SK-N-SH (cell line): ENCODE results near the gene SCRN1. TPM values are rescaled to one million over a fixed set of nuclear protein-coding genes. Genes with fewer than 3 reads are reported as not detected.

Experiments
- CTCF ChIA-PET: fragments of 300-600, 350-600 bp; formaldehyde crosslinking; extraction: SDS; loops from one replicate; lab custom pipeline; 2021; lab: Yijun Ruan, JAX
- POLR2A ChIA-PET: fragments of 350-600 bp; sonication (Branson Sonifier 250); formaldehyde crosslinking; extraction: SDS; loops from one replicate; lab custom pipeline; 2020; ENCODE audit warnings: antibody characterized with exemption, inconsistent platforms; lab: Yijun Ruan, JAX
- DNase-seq: peaks from one replicate; pipeline ENCODE4 v3.0.0; 2012
- H2AFZ ChIP-seq: fragments of 200-600 bp; sonication (generic); 2 replicates; pipeline ENCODE4 v1.8.1; 2016; ENCODE audit warnings: antibody characterized with exemption, mild to moderate bottlenecking, low read depth
- H3F3A ChIP-seq: fragments of 200-600 bp; sonication (generic); replicated peaks from 2 replicates; pipeline ENCODE3; 2016; ENCODE audit warnings: antibody characterized with exemption, mild to moderate bottlenecking; ENCODE audit not compliant: insufficient read depth
- H3K27ac ChIP-seq, 2 experiments: fragments of 200-500 bp in 1 of 2; fragments of 200-600 bp in 1 of 2; sonication (Bioruptor generic) in 1 of 2; sonication (generic), shearing (Covaris generic) in 1 of 2; 2 replicates each; pipeline versions ENCODE4 v1.5.1 to v1.6.1; 2014 to 2016; ENCODE audit warnings: low read depth in 2 of 2, inconsistent platforms in 1 of 2, low read length in 1 of 2, mild to moderate bottlenecking in 1 of 2, mixed read lengths in 1 of 2
- H3K27me3 ChIP-seq: fragments of 200-600 bp; sonication (generic), shearing (Covaris generic); 2 replicates; pipeline ENCODE4 v1.6.1; 2016; ENCODE audit warnings: mixed run types; ENCODE audit not compliant: insufficient read depth
- H3K36me3 ChIP-seq, 2 experiments: fragments of 200-500 bp in 1 of 2; fragments of 200-600 bp in 1 of 2; sonication (Bioruptor generic) in 1 of 2; sonication (generic) in 1 of 2; replicated peaks in 1 of 2; 2 replicates each; pipeline versions ENCODE3 to v1.5.1; 2014 to 2016; ENCODE audit warnings: low read length in 1 of 2, mild to moderate bottlenecking in 1 of 2; ENCODE audit not compliant: insufficient read depth in 2 of 2, control insufficient read depth in 1 of 2
- H3K4me1 ChIP-seq, 2 experiments: fragments of 200-500 bp in 1 of 2; fragments of 200-600 bp in 1 of 2; sonication (Bioruptor generic) in 1 of 2; sonication (generic), shearing (Covaris generic) in 1 of 2; 2 replicates each; pipeline versions ENCODE4 v1.5.1 to v1.6.1; 2014 to 2016; ENCODE audit warnings: low read depth in 1 of 2, low read length in 1 of 2, mixed run types in 1 of 2; ENCODE audit not compliant: insufficient read depth in 2 of 2, control insufficient read depth in 1 of 2
- H3K4me2 ChIP-seq: fragments of 200-600 bp; sonication (generic), shearing (Covaris generic); 2 replicates; pipeline ENCODE4 v1.6.1; 2017; ENCODE audit warnings: mixed run types
- H3K4me3 ChIP-seq, 2 experiments: fragments of 200-500 bp in 1 of 2; fragments of 200-600 bp in 1 of 2; sonication (Bioruptor generic) in 1 of 2; sonication (generic), shearing (Covaris generic) in 1 of 2; 2 replicates each; pipeline versions ENCODE4 v1.5.1 to v1.8.1; 2014 to 2016; ENCODE audit warnings: low read depth in 2 of 2, inconsistent platforms in 1 of 2, low read length in 1 of 2, mild to moderate bottlenecking in 1 of 2, mixed read lengths in 1 of 2, moderate library complexity in 1 of 2
- H3K79me2 ChIP-seq: fragments of 200-600 bp; sonication (generic); 2 replicates; pipeline ENCODE4 v1.8.1; 2017; ENCODE audit warnings: mild to moderate bottlenecking; ENCODE audit not compliant: insufficient read depth
- H3K9ac ChIP-seq: fragments of 200-600 bp; sonication (generic); 2 replicates; pipeline ENCODE4 v1.6.1; 2017; ENCODE audit warnings: mixed run types
- H3K9me2 ChIP-seq: fragments of 200-600 bp; sonication (generic); 2 replicates; pipeline ENCODE4 v1.6.1; 2017; ENCODE audit warnings: mixed run types
- H3K9me3 ChIP-seq: fragments of 200-600 bp; sonication (generic); 2 replicates; pipeline ENCODE4 v1.6.1; 2017; ENCODE audit warnings: mixed run types, mild to moderate bottlenecking, moderate library complexity
- H4K20me1 ChIP-seq: fragments of 200-600 bp; sonication (generic); 2 replicates; pipeline ENCODE4 v1.6.1; 2017; ENCODE audit warnings: mild to moderate bottlenecking, mixed run types; ENCODE audit not compliant: insufficient read depth
- CHD2 ChIP-seq: fragments of 150-350 bp; IDR thresholded peaks from 2 replicates; pipeline ENCODE4 v1.6.1; 2018; ENCODE audit warnings: low read length; ENCODE audit not compliant: partially characterized antibody
- ELF1 ChIP-seq: IDR thresholded peaks from 2 replicates; pipeline ENCODE4 v1.4.0; 2012
- EP300 ChIP-seq, 2 experiments: IDR thresholded peaks; 2 replicates each; pipeline versions ENCODE4 v1.4.0 to v1.6.1; 2012; ENCODE audit warnings: borderline replicate concordance in 1 of 2, low read depth in 1 of 2, low read length in 1 of 2
- EZH2phosphoT487 ChIP-seq: fragments of 200-600 bp; sonication (generic); IDR thresholded peaks from 2 replicates; pipeline ENCODE4 v1.6.1; 2017; ENCODE audit warnings: low read depth, mixed run types, mild to moderate bottlenecking, antibody characterized with exemption, moderate library complexity, borderline replicate concordance
- FOSL2 ChIP-seq: IDR thresholded peaks from 2 replicates; pipeline ENCODE4 v1.4.0; 2012; ENCODE audit warnings: low read depth, mild to moderate bottlenecking, moderate library complexity, borderline replicate concordance
- FOXJ3 ChIP-seq: sonication (generic); formaldehyde crosslinking; IDR thresholded peaks from 2 replicates; pipeline ENCODE4 v1.5.1; 2020; ENCODE audit warnings: mild to moderate bottlenecking, missing genetic modification reagents
- FOXM1 ChIP-seq: IDR thresholded peaks from 2 replicates; pipeline ENCODE4 v1.4.0; 2012; ENCODE audit warnings: low read depth, mild to moderate bottlenecking
- GABPA ChIP-seq: IDR thresholded peaks from 2 replicates; pipeline ENCODE4 v1.4.0; 2012; ENCODE audit warnings: low read depth, mild to moderate bottlenecking
- GATA2 ChIP-seq: sonication (generic); formaldehyde crosslinking; IDR thresholded peaks from 2 replicates; pipeline ENCODE4 v1.5.0; 2020; ENCODE audit warnings: mild to moderate bottlenecking, missing genetic modification reagents
- MEF2A ChIP-seq: IDR thresholded peaks from 2 replicates; pipeline ENCODE4 v1.4.0; 2012; ENCODE audit warnings: low read depth, borderline replicate concordance
- MXI1 ChIP-seq: IDR thresholded peaks from 2 replicates; pipeline ENCODE4 v1.6.1; 2012; ENCODE audit warnings: mild to moderate bottlenecking, low read depth, low read length, improper control_type of control experiment
- NRF1 ChIP-seq: IDR thresholded peaks from 2 replicates; pipeline ENCODE4 v1.6.1; 2012; ENCODE audit warnings: low read depth, mild to moderate bottlenecking, low read length
- POLR2AphosphoS5 ChIP-seq: IDR thresholded peaks from 2 replicates; pipeline ENCODE4 v1.6.1; 2012; ENCODE audit warnings: low read depth, low read length
- RAD21 ChIP-seq: IDR thresholded peaks from 2 replicates; pipeline ENCODE4 v1.6.1; 2012; ENCODE audit warnings: mild to moderate bottlenecking, low read length
- RCOR1 ChIP-seq: fragments of 150-350 bp; IDR thresholded peaks from 2 replicates; pipeline ENCODE4 v1.6.1; 2017; ENCODE audit warnings: antibody characterized with exemption, low read length
- SIN3A ChIP-seq: IDR thresholded peaks from 2 replicates; pipeline ENCODE4 v1.6.1; 2012; ENCODE audit warnings: low read depth, mild to moderate bottlenecking, low read length, moderate library complexity, borderline replicate concordance
- SMC3 ChIP-seq: IDR thresholded peaks from 2 replicates; pipeline ENCODE4 v1.6.1; 2012; ENCODE audit warnings: low read depth, low read length, improper control_type of control experiment
- TAF1 ChIP-seq: IDR thresholded peaks from 2 replicates; pipeline ENCODE4 v1.6.1; 2012; ENCODE audit warnings: low read depth, mild to moderate bottlenecking, low read length, moderate library complexity, borderline replicate concordance
- TCF12 ChIP-seq: IDR thresholded peaks from 2 replicates; pipeline ENCODE4 v1.4.0; 2012
- YY1 ChIP-seq: IDR thresholded peaks from 2 replicates; pipeline ENCODE4 v1.4.0; 2012; ENCODE audit warnings: low read depth, mild to moderate bottlenecking
- WGBS: methylation state at CpG from one replicate; pipeline ENCODE4 v1.1.6; 2017; ENCODE audit warnings: low lambda C conversion rate; 5-methylcytosine and 5-hydroxymethylcytosine counted together
- polyA plus RNA-seq, 3 experiments: library from polyadenylated mRNA; depleted of rRNA; stranded (reverse); fragments of >200 nt; gene quantifications; 2 replicates each; pipeline ENCODE4 v1.2.3, GENCODE V29; 2012
- TF ChIP-seq, protein P1 (sequence below): fragments of 150-350 bp; IDR thresholded peaks from 2 replicates; pipeline ENCODE4 v1.6.1; 2016; ENCODE audit warnings: mild to moderate bottlenecking, low read depth, low read length
- TF ChIP-seq, protein P2 (sequence below): fragments of 200-600 bp; sonication (generic); IDR thresholded peaks from 2 replicates; pipeline ENCODE4 v1.6.1; 2017; ENCODE audit warnings: antibody characterized with exemption, mild to moderate bottlenecking, moderate library complexity
- TF ChIP-seq, protein P3 (sequence below): IDR thresholded peaks from 2 replicates; pipeline ENCODE4 v1.4.0; 2012; ENCODE audit warnings: low read depth
- TF ChIP-seq, protein P4 (sequence below): IDR thresholded peaks from 2 replicates; pipeline ENCODE4 v1.4.0; 2012; ENCODE audit warnings: low read depth, borderline replicate concordance

SCRN1 gene
- polyA plus RNA-seq, 1 of the 3 experiments (the other 2 are of a cell fraction): 64.3 TPM

DNA sequence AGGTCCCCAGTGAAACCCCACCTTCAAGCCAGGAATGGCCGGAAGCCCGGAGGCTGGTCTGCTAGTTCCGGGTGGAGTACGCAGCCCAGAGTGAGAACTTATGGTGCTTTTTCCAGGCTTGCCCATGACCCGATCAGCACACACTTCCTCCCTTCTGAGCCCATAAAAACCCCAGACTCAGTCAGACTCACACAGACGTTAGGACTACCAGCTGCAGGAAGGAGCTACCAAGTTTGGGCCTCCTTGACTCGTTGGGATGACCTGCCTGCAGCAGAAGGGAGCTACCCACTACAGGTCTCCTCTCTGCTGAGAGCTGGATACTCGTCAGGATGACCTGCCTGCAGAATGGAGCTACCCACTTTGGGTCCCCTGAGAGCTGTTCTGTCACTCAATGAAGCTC lies 39.1 kb downstream of the SCRN1 start:
- H2AFZ ChIP-seq: no peak overlapping the region
- H3K4me3 ChIP-seq: no peak overlapping the region
- no peak for DNase-seq
- H3K27ac ChIP-seq: no peak overlapping the region
- no peaks in the 10 kb centered on the region for H4K20me1 ChIP-seq
- no peaks in the 10 kb centered on the region for H3K79me2 ChIP-seq
- no peaks in the 10 kb centered on the region for H3K27me3 ChIP-seq
- WGBS: 92% methylated on average over 8 of the region's 8 CpGs
- ChIA-PET POLR2A (interaction anchor here (1.0 kb wide), 1 partner anchor 76 kb away, joined by 3 read pairs; the partner anchor contains the start of gene FKBP14), CTCF (interaction anchor here (0.6 to 5.1 kb wide), 5 partner anchors 22 to 125 kb away, joined by 3 to 25 read pairs (median 3); no protein-coding TSS in a partner anchor)
- H3K4me2 ChIP-seq: no peak overlapping the region
- no peaks in the 10 kb centered on the region for H3K4me1 ChIP-seq
- H3K9me3 ChIP-seq: no peaks in the 10 kb centered on the region
- peaks cover 76 to 77% of the 10 kb centered on the region in 2 experiments for H3K36me3 ChIP-seq
- no peak for TF ChIP-seq RCOR1
- TF ChIP-seq YY1: no peak
- TF ChIP-seq, protein P1, sequence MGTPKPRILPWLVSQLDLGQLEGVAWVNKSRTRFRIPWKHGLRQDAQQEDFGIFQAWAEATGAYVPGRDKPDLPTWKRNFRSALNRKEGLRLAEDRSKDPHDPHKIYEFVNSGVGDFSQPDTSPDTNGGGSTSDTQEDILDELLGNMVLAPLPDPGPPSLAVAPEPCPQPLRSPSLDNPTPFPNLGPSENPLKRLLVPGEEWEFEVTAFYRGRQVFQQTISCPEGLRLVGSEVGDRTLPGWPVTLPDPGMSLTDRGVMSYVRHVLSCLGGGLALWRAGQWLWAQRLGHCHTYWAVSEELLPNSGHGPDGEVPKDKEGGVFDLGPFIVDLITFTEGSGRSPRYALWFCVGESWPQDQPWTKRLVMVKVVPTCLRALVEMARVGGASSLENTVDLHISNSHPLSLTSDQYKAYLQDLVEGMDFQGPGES: no peak
- TF ChIP-seq POLR2AphosphoS5: no peak
- TF ChIP-seq FOSL2: no peak
- no peak for TF ChIP-seq MEF2A
- no peak for TF ChIP-seq FOXM1
- TF ChIP-seq, protein P2, sequence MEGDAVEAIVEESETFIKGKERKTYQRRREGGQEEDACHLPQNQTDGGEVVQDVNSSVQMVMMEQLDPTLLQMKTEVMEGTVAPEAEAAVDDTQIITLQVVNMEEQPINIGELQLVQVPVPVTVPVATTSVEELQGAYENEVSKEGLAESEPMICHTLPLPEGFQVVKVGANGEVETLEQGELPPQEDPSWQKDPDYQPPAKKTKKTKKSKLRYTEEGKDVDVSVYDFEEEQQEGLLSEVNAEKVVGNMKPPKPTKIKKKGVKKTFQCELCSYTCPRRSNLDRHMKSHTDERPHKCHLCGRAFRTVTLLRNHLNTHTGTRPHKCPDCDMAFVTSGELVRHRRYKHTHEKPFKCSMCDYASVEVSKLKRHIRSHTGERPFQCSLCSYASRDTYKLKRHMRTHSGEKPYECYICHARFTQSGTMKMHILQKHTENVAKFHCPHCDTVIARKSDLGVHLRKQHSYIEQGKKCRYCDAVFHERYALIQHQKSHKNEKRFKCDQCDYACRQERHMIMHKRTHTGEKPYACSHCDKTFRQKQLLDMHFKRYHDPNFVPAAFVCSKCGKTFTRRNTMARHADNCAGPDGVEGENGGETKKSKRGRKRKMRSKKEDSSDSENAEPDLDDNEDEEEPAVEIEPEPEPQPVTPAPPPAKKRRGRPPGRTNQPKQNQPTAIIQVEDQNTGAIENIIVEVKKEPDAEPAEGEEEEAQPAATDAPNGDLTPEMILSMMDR: no peak
- TF ChIP-seq GABPA: no peak
- TF ChIP-seq MXI1: no peak
- TF ChIP-seq FOXJ3 (CRISPR knock-in tag): no peak
- no peak for TF ChIP-seq TCF12
- no peak for TF ChIP-seq NRF1
- no peak overlapping the region for H3K9ac ChIP-seq
- no peaks in the 10 kb centered on the region for H3K9me2 ChIP-seq
- no peaks in the 10 kb centered on the region for H3F3A ChIP-seq

DNA sequence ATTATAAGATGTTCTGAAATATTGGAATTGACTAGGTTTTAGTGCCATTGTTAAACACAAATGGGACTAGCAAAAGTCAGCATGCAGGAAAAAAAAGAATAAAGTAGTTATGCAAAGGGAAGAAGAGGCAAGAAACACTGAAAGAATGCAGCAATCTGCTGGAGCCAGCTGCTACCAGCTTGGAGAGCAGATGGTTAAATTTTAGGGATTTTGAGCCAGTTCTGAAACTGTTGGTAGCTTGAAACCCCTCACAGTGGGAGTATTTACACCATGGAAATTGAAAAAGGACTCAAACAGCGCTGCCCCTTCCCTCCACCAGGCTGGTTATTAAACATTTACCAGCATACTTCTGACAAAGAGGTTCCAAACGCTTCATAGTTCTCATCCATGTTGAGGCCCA lies 41.0 kb downstream of the SCRN1 start:
- H3K36me3 ChIP-seq: peaks cover 74 to 80% of the 10 kb centered on the region in 2 experiments
- H3K9ac ChIP-seq: no peak overlapping the region
- DNase-seq: no peak

More for the DNA sequence above, 41.0 kb downstream of the SCRN1 start:
- ChIA-PET CTCF (interaction anchor here (0.6 to 1.0 kb wide), 2 partner anchors 70 to 145 kb away, joined by 3 read pairs; no protein-coding TSS in a partner anchor), POLR2A (no interaction called here)
- no peaks in the 10 kb centered on the region for H3K9me2 ChIP-seq
- no peak overlapping the region for H3K4me3 ChIP-seq
- no peaks in the 10 kb centered on the region for H3K79me2 ChIP-seq
- no peaks in the 10 kb centered on the region for H3K4me1 ChIP-seq
- no peaks in the 10 kb centered on the region for H3K27me3 ChIP-seq
- TF ChIP-seq MEF2A: no peak
- no peak for TF ChIP-seq EP300 (IDR thresholded peaks at IDR 0.05; ENCODE audit: borderline replicate concordance in 1 of 2, low read depth in 1 of 2, low read length in 1 of 2)
- TF ChIP-seq SMC3: no peak
- no peak for TF ChIP-seq MXI1
- no peak for TF ChIP-seq FOSL2
- TF ChIP-seq RAD21: no peak
- TF ChIP-seq, protein P3, sequence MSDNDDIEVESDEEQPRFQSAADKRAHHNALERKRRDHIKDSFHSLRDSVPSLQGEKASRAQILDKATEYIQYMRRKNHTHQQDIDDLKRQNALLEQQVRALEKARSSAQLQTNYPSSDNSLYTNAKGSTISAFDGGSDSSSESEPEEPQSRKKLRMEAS: no peak
- TF ChIP-seq, protein P4, sequence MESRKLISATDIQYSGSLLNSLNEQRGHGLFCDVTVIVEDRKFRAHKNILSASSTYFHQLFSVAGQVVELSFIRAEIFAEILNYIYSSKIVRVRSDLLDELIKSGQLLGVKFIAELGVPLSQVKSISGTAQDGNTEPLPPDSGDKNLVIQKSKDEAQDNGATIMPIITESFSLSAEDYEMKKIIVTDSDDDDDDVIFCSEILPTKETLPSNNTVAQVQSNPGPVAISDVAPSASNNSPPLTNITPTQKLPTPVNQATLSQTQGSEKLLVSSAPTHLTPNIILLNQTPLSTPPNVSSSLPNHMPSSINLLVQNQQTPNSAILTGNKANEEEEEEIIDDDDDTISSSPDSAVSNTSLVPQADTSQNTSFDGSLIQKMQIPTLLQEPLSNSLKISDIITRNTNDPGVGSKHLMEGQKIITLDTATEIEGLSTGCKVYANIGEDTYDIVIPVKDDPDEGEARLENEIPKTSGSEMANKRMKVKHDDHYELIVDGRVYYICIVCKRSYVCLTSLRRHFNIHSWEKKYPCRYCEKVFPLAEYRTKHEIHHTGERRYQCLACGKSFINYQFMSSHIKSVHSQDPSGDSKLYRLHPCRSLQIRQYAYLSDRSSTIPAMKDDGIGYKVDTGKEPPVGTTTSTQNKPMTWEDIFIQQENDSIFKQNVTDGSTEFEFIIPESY: no peak
- no peak for TF ChIP-seq SIN3A
- TF ChIP-seq GATA2: no peak
- TF ChIP-seq ELF1: no peak
- TF ChIP-seq CHD2: no peak
- no peak for TF ChIP-seq EZH2phosphoT487
- no peak for TF ChIP-seq TAF1
- no peak for TF ChIP-seq NRF1
- no peak overlapping the region for H3K4me2 ChIP-seq
- H3K27ac ChIP-seq: no peak overlapping the region
- H3K9me3 ChIP-seq: no peaks in the 10 kb centered on the region
- H4K20me1 ChIP-seq: no peaks in the 10 kb centered on the region
- no peak overlapping the region for H2AFZ ChIP-seq
- 84% methylated on average over 2 of the region's 2 CpGs for WGBS
- no peaks in the 10 kb centered on the region for H3F3A ChIP-seq
